GM04504 (cell line): ENCODE measurements around the gene BCR.
"Not testable (repeated sequence)": the region's sequence is repeated elsewhere in the genome, so short reads cannot be mapped to it uniquely, and the experiment has no call there.

Source experiments
- DNase-seq: peaks from one replicate; pipeline ENCODE4 v3.0.0-alpha.2; 2012; ENCODE audit warnings: low read depth

Gene BCR

DNA sequence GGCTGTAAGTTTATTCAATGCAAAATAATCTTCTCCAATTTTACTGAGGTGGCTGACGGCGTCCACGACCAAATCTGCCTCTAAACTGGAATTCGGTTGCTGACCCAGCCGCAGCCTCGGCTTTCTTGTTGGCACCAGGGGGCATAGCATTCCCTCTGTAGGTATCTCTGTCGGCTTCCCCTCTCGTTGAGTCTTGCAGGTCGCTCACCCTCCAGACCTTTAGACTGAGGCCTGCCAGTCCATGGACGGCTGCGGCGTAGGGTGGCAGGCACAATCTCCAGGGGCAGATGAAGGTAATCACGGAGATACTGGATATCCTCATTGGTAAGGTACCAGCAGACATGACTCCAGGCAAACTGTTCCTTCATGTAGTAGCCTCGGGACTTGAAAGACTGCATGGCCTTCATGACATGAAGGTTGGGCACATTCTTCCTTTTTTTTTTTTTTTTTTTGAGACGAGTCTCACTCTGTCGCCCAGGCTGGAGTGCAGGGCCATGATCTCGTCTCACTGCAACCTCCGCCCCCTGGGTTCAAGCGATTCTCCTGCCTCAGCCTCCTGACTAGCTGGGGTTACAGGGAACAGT is 142.3 kb downstream of the BCR start:
- not testable (repeated sequence) for DNase-seq

DNA sequence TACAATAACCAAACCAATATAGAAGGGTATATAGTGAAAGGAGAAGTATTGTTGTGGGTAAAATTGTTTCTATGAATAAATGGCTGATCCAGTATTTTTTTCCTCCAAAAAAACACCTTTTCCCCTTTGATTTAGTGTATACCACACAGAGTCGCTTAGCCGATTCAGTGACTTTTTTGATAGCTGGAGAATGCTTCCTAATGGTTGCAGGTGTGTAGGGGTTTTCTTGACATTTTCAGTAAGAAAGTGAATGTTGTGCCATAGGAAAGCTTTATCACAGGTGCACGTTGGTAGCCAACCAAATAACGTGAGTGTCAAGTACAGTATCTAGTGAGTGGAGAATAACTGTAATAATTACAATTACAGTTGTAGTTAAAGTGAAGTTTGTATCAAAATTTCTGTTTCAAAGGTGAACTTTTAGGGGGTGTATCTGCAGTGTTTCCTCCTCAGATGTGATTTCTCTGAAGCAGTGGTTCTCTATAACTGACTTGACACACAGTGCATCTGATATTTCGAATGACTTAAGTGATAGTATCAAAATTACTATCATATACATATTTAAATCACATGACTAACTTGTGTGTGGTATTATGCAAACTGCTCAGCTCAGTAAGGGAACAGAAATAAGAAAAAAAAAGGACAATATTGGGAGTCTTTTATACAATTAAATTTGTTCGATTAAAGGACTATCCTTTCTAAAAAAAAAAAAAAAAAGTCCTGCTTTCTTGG is 143.8 kb downstream of the BCR start:
- not testable (repeated sequence) for DNase-seq

GRCh38 chr22:23325183-23325582 is 144.9 kb downstream of the BCR start:
- DNase-seq: no peak

GRCh38 chr22:23333822-23334221 is 153.5 kb downstream of the BCR start:
- DNase-seq: not testable (repeated sequence)

DNA sequence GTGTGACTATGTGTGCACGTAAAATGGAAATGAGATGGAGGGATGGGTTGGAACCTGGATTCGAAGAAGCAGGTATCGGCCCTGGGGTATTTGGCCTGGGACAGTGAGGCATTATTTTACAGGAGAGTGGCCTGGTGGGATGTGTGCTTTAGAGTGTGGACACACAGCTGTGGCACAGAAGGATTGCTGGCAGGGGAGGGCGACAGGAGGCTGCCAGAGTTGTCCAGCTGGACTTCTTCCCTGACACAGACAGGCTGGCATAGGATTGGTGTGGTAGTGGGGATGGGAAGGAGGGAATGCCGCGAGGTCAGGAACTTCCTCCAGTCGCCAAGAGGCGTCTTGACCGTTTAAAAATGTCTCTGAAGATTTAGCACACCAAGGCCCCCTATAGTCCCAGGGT is 157.4 kb downstream of the BCR start:
- not testable (repeated sequence) for DNase-seq

- not testable (repeated sequence) for DNase-seq
Measured at GRCh38 chr22:23341942-23342695, 161.8 kb downstream of the BCR start.

GRCh38 chr22:23351321-23351720 is 171.0 kb downstream of the BCR start:
- DNase-seq: no peak

DNA sequence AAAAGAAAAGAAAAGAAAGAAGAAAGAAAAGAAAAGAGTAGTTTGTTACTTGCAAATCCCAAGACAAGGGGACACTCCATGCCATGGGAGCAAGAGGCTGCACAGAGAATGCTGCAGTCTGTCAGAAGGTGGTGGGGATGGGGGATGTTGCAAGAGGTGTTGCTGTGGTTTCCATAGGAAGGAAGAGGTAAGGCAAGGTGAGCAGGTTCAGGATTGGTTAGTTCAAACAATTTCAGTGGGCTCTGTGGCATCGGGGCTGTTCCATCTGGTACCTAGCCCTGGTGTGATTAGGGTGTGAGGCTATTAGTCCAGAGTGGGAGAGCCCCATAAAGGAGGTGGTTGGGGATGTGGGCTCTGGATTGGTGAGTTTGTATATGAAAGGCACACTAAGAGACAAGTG is 172.7 kb downstream of the BCR start:
- DNase-seq: no peak

- no peak for DNase-seq
Measured at GRCh38 chr22:23353696-23354095, 173.4 kb downstream of the BCR start.

DNA sequence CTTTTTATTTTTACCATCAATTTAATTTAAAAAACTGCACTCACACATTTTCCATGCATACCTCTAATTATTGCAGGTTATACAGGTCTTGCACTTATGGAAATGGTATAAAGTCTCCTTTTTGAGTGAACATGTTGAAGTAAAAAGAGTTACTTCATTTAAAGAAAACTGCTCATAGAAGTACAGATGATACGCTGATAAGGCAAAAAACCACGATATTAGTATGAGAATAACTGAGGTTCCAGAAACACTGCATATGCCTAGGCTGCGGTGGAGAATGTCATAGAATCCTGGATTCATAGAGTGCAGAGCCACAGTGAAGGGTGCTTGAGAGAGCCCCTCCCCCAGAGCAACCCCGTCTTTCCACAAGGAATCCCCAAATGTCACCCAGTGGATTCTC is 175.8 kb downstream of the BCR start:
- no peak for DNase-seq

DNA sequence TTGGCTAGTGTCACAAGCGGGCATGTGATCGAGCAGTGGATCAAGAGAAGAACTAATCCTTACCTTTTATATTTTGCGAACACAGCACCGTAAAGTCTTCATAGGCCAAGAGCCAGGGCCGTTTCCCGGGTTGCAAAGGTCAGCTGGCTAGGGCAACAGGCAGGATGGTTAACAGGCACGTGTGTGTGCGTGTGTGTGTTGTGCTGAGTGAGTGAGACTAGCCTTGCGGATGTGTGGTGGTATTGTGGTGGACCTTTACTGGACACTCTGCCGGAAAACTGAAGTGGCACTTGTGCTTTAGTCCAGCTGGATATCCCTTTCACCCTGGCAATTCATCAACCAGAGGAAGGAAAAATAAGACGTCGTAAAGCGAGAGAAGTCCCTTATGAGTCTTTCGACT is 176.7 kb downstream of the BCR start:
- DNase-seq: no peak

GRCh38 chr22:23359583-23360123 is 179.3 kb downstream of the BCR start:
- no peak for DNase-seq

DNA sequence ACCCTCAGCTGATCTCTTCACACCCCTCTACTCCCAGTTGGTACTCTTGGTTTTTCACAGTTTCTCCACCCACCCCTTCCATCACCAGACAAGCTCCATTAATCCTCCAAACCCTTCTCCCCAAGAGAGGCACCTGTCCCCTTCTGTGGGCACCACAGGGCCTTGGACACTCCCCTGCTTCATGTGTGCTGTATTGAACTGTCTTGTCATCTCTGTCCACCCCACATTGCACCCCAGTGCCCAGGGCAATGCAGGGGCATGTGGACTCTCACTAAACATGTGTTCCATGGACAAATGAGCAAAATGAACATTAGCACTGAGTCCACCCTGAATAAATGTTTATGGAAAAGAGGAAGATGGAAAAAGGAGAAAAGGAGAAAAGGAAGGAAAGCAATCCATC is 181.4 kb downstream of the BCR start:
- no peak for DNase-seq

GRCh38 chr22:23363683-23364082 is 183.4 kb downstream of the BCR start:
- DNase-seq: no peak

DNA sequence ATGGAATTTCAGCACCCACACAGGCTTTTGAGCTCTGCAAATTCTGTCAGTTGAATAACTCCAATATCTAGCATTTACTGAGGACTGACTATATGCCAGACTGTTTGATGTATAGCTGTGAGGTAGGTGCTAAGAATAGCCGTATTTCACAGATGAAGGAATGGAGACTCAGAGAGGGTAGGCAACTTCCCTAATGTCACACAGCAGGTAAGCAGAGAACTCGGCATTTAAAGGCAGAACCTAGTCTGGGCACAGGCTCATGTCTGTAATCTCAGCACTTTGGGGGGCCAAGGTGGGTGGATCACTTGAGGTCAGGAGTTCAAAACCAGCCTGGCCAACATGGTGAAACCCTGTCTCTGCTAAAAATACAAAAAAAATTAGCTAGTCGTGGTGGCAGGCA is 184.1 kb downstream of the BCR start:
- DNase-seq: no peak

- no peak for DNase-seq
Measured at GRCh38 chr22:23365524-23365923, 185.2 kb downstream of the BCR start.

DNA sequence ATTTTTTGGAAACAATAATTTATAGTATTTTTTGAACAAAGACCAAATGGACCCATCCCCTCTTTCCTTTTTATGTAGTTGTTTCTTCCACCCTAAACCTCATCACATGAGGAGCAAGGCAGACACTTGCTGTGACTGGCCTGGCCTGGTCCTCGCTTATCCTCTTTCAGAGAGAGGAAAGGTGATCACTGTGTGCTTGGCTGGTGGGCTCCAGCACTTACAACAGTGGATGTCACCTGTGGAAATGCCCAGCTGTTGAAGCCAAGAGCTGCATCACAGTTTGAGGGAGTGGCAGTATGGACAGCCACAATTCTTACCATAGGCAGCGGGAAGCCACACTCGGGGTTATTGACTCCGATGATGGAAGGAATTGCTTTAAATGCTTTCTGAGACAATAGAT is 185.7 kb downstream of the BCR start:
- DNase-seq: no peak

GRCh38 chr22:23367196-23367595 is 186.9 kb downstream of the BCR start:
- DNase-seq: not testable (repeated sequence)
